AG04450 (cell line): ENCODE results near the gene EXOC4. TPM values are rescaled to one million over a fixed set of nuclear protein-coding genes. Genes with fewer than 3 reads are reported as not detected.

Source experiments
- CTCF ChIA-PET: fragments of 300-600, 350-600 bp; formaldehyde crosslinking; extraction: SDS; loops from one replicate; lab custom pipeline; 2022; ENCODE audit warnings: antibody characterized with exemption, inconsistent platforms; lab: Charles Lee
- POLR2A ChIA-PET: fragments of 350-600 bp; formaldehyde crosslinking; extraction: SDS; loops from one replicate; lab custom pipeline; 2021; ENCODE audit warnings: antibody characterized with exemption, inconsistent platforms; lab: Yijun Ruan, JAX
- DNase-seq: peaks from one replicate; pipeline ENCODE4 v3.0.0-alpha.2; 2011; ENCODE audit warnings: low read depth, low spot score
- H3K27ac ChIP-seq: one replicate; pipeline ENCODE4 v1.5.1; 2012; ENCODE audit warnings: low read depth, low read length, control low read depth
- H3K27me3 ChIP-seq: one replicate; pipeline ENCODE4 v1.6.0; 2012; ENCODE audit warnings: low read length; ENCODE audit not compliant: control insufficient read depth, insufficient read depth
- H3K4me3 ChIP-seq: 2 replicates; pipeline ENCODE4 v1.5.1; 2011; ENCODE audit warnings: mild to moderate bottlenecking, low read depth, low read length, control low read depth
- H3K9me3 ChIP-seq: 2 replicates; pipeline ENCODE4 v1.5.1; 2012; ENCODE audit warnings: low read length; ENCODE audit not compliant: control insufficient read depth, insufficient read depth
- CTCF ChIP-seq: IDR thresholded peaks from 2 replicates; pipeline ENCODE4 v1.5.1; 2011; ENCODE audit warnings: low read depth, low read length, control low read depth, inconsistent platforms
- polyA plus RNA-seq: library from polyadenylated mRNA; depleted of rRNA; stranded (reverse); fragments of >200 nt; gene quantifications from 2 replicates; pipeline ENCODE4 v1.2.3, GENCODE V29; 2011

The EXOC4 gene
- polyA plus RNA-seq, 1 experiment: 73.5 TPM

- no peak for DNase-seq
- POLR2A ChIA-PET: no interaction called here
- H3K27me3 ChIP-seq: no peaks in the 10 kb centered on the region
- no peak overlapping the region for H3K4me3 ChIP-seq
- TF ChIP-seq CTCF: no peak
- CTCF ChIA-PET: no interaction called here
- H3K27ac ChIP-seq: no peak overlapping the region
- H3K9me3 ChIP-seq: no peaks in the 10 kb centered on the region
Measured at GRCh38 chr7:133961724-133962123, 708.8 kb downstream of the EXOC4 start.

- DNase-seq: no peak
- ChIA-PET CTCF (no interaction called here), POLR2A (no interaction called here)
- no peaks in the 10 kb centered on the region for H3K27me3 ChIP-seq
- H3K4me3 ChIP-seq: no peak overlapping the region
- H3K27ac ChIP-seq: no peak overlapping the region
- H3K9me3 ChIP-seq: no peaks in the 10 kb centered on the region
- TF ChIP-seq CTCF: no peak
Measured at GRCh38 chr7:133962646-133963045, 709.8 kb downstream of the EXOC4 start.

DNA sequence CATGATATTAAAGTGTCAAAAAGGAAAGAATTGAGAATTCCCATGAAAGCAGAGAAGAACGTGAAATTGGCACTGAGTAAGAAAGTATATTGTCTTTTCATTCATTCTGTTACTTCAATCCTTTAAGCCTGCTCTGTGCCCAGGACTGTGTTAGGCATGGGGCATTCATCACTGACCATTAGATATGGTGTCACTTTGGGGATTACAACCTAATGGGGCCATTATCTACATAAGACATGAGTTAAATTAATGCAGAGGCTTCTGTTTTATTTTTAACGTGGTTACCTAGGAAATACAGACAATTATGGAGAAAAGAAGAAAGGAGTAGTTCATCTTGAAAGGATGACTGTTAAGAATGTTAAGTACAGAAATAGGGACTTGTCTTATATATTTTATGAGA is 710.8 kb downstream of the EXOC4 start:
- no peak for TF ChIP-seq CTCF
- POLR2A ChIA-PET: no interaction called here
- no peak for DNase-seq
- Histone ChIP-seq H3K27ac (no peak overlapping the region), H3K27me3 (no peaks in the 10 kb centered on the region), H3K4me3 (no peak overlapping the region), H3K9me3 (no peaks in the 10 kb centered on the region)
- CTCF ChIA-PET: no interaction called here

GRCh38 chr7:133971625-133972024 is 718.7 kb downstream of the EXOC4 start:
- ChIA-PET POLR2A (no interaction called here), CTCF (no interaction called here)
- no peak for TF ChIP-seq CTCF
- no peaks in the 10 kb centered on the region for H3K27me3 ChIP-seq
- no peaks in the 10 kb centered on the region for H3K9me3 ChIP-seq
- no peak overlapping the region for H3K27ac ChIP-seq
- H3K4me3 ChIP-seq: no peak overlapping the region
- DNase-seq: no peak

GRCh38 chr7:133973710-133974109 is 720.8 kb downstream of the EXOC4 start:
- POLR2A ChIA-PET: no interaction called here
- TF ChIP-seq CTCF: no peak
- CTCF ChIA-PET: no interaction called here
- no peak overlapping the region for H3K4me3 ChIP-seq
- no peak for DNase-seq
- no peaks in the 10 kb centered on the region for H3K27me3 ChIP-seq
- H3K9me3 ChIP-seq: no peaks in the 10 kb centered on the region
- H3K27ac ChIP-seq: no peak overlapping the region
